Measurements from ENCODE around the gene DLX1. TPM values are rescaled to one million over a fixed set of nuclear protein-coding genes. Genes with fewer than 3 reads are reported as not detected.

Gene DLX1
- total and polyA plus RNA-seq, 2 experiments from 2014 or later: not detected

- Histone ChIP-seq H3K4me3 (no peak overlapping the region), H3K27me3 (ENCODE audit: insufficient read depth) (no peaks in the 10 kb centered on the region), H3K4me1 (ENCODE audit: insufficient read depth) (peaks cover 9% of the 10 kb centered on the region; the same call in 1 of the 2 replicates), H3K79me2 (replicated peaks; ENCODE audit: insufficient read depth) (no peaks in the 10 kb centered on the region), H3K4me2 (no peak overlapping the region), H3K9me2 (ENCODE audit: insufficient read depth) (no peaks in the 10 kb centered on the region), H3K27ac (ENCODE audit: low read depth) (no peak overlapping the region), H2AFZ (no peak overlapping the region), H3F3A (replicated peaks; ENCODE audit: low read depth) (no peaks in the 10 kb centered on the region), H4K20me1 (replicated peaks; ENCODE audit: insufficient read depth) (no peaks in the 10 kb centered on the region), H3K36me3 (ENCODE audit: insufficient read depth) (no peaks in the 10 kb centered on the region)
- Mint-ChIP-seq H3K27ac (no peak overlapping the region), H3K27me3 (ENCODE audit: insufficient read depth, low read depth, poor library complexity) (peaks cover 1% of the 10 kb centered on the region), H3K36me3 (ENCODE audit: low read depth) (no peaks in the 10 kb centered on the region), H3K4me1 (peaks cover 8% of the 10 kb centered on the region; the same call in 2 of the 3 replicates), H3K9me3 (no peaks in the 10 kb centered on the region), H3K4me3 (no peak overlapping the region)
- ATAC-seq: no peak
- no peak for DNase-seq (ENCODE audit: low spot score)
- TF ChIP-seq ZNF462 (CRISPR knock-in tag; IDR thresholded peaks at IDR 0.05): no peak
- TF ChIP-seq CREB1 (CRISPR knock-in tag; IDR thresholded peaks at IDR 0.05; ENCODE audit: low read depth): no peak
- TF ChIP-seq, protein P1, sequence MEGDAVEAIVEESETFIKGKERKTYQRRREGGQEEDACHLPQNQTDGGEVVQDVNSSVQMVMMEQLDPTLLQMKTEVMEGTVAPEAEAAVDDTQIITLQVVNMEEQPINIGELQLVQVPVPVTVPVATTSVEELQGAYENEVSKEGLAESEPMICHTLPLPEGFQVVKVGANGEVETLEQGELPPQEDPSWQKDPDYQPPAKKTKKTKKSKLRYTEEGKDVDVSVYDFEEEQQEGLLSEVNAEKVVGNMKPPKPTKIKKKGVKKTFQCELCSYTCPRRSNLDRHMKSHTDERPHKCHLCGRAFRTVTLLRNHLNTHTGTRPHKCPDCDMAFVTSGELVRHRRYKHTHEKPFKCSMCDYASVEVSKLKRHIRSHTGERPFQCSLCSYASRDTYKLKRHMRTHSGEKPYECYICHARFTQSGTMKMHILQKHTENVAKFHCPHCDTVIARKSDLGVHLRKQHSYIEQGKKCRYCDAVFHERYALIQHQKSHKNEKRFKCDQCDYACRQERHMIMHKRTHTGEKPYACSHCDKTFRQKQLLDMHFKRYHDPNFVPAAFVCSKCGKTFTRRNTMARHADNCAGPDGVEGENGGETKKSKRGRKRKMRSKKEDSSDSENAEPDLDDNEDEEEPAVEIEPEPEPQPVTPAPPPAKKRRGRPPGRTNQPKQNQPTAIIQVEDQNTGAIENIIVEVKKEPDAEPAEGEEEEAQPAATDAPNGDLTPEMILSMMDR (conservative IDR thresholded peaks at IDR 0.05; ENCODE audit: low read depth in 2 of 2): no peak
- no peak for TF ChIP-seq ZNF331 (CRISPR knock-in tag; IDR thresholded peaks at IDR 0.05; ENCODE audit: low read depth)
- TF ChIP-seq POLR2AphosphoS5 (IDR thresholded peaks at IDR 0.05; ENCODE audit: low read depth): no peak
- TF ChIP-seq EZH2phosphoT487 (IDR thresholded peaks at IDR 0.05; ENCODE audit: unreplicated experiment): no peak
- TF ChIP-seq, protein P2, sequence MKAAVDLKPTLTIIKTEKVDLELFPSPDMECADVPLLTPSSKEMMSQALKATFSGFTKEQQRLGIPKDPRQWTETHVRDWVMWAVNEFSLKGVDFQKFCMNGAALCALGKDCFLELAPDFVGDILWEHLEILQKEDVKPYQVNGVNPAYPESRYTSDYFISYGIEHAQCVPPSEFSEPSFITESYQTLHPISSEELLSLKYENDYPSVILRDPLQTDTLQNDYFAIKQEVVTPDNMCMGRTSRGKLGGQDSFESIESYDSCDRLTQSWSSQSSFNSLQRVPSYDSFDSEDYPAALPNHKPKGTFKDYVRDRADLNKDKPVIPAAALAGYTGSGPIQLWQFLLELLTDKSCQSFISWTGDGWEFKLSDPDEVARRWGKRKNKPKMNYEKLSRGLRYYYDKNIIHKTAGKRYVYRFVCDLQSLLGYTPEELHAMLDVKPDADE (IDR thresholded peaks at IDR 0.05): no peak
- TF ChIP-seq EZH2 (IDR thresholded peaks at IDR 0.05; ENCODE audit: low read depth, unreplicated experiment): no peak
- TF ChIP-seq JUNB (IDR thresholded peaks at IDR 0.05; ENCODE audit: unreplicated experiment): no peak
- no peak for TF ChIP-seq STAT1 (IDR thresholded peaks at IDR 0.05; ENCODE audit: unreplicated experiment)
- no peak for TF ChIP-seq ZNF114 (CRISPR knock-in tag; IDR thresholded peaks at IDR 0.05)
- TF ChIP-seq NANOG (IDR thresholded peaks at IDR 0.05; ENCODE audit: borderline replicate concordance): no peak
- TF ChIP-seq, protein P3, sequence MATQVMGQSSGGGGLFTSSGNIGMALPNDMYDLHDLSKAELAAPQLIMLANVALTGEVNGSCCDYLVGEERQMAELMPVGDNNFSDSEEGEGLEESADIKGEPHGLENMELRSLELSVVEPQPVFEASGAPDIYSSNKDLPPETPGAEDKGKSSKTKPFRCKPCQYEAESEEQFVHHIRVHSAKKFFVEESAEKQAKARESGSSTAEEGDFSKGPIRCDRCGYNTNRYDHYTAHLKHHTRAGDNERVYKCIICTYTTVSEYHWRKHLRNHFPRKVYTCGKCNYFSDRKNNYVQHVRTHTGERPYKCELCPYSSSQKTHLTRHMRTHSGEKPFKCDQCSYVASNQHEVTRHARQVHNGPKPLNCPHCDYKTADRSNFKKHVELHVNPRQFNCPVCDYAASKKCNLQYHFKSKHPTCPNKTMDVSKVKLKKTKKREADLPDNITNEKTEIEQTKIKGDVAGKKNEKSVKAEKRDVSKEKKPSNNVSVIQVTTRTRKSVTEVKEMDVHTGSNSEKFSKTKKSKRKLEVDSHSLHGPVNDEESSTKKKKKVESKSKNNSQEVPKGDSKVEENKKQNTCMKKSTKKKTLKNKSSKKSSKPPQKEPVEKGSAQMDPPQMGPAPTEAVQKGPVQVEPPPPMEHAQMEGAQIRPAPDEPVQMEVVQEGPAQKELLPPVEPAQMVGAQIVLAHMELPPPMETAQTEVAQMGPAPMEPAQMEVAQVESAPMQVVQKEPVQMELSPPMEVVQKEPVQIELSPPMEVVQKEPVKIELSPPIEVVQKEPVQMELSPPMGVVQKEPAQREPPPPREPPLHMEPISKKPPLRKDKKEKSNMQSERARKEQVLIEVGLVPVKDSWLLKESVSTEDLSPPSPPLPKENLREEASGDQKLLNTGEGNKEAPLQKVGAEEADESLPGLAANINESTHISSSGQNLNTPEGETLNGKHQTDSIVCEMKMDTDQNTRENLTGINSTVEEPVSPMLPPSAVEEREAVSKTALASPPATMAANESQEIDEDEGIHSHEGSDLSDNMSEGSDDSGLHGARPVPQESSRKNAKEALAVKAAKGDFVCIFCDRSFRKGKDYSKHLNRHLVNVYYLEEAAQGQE (IDR thresholded peaks at IDR 0.05; ENCODE audit: unreplicated experiment): no peak
Measured at GRCh38 chr2:172046080-172046678, 39.1 kb upstream of the DLX1 start.

Measured in GM23338 (cell line).